Measurements from ENCODE around the gene IFRD2.
"Not testable (repeated sequence)": the region's sequence is repeated elsewhere in the genome, so short reads cannot be mapped to it uniquely, and the experiment has no call there.

The IFRD2 gene

DNA sequence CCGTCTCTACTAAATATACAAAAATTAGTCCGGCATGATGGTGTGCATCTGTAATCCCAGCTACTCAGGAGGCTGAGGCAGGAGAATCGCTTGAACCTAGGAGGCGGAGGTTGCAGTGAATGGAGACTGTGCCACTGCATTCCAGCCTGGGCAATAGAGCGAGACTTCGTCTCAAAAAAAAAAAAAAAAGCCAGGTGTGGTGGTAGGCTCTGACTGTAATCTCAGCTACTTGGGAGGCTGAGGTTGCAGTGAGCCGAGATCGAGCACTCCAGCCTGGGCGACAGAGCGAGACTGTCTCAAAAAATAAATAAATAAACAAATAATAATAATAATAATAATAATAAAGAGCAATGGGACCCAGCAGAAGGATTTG lies 19.7 kb downstream of the IFRD2 start:
- peaks cover 30% of the 10 kb centered on the region for H3K4me1 Mint-ChIP-seq
- not testable (repeated sequence) for DNase-seq; ATAC-seq; H3K36me3 Mint-ChIP-seq (ENCODE audit: low read depth); H3K27ac Mint-ChIP-seq; H3K4me3 Mint-ChIP-seq; H3K9me3 Mint-ChIP-seq
- peaks cover 45% of the 10 kb centered on the region for H3K27me3 Mint-ChIP-seq

- no peak overlapping the region for H3K27ac Mint-ChIP-seq
- no peak for DNase-seq
Observed at GRCh38 chr3:50271314-50271936, 20.8 kb downstream of the IFRD2 start.

DNA sequence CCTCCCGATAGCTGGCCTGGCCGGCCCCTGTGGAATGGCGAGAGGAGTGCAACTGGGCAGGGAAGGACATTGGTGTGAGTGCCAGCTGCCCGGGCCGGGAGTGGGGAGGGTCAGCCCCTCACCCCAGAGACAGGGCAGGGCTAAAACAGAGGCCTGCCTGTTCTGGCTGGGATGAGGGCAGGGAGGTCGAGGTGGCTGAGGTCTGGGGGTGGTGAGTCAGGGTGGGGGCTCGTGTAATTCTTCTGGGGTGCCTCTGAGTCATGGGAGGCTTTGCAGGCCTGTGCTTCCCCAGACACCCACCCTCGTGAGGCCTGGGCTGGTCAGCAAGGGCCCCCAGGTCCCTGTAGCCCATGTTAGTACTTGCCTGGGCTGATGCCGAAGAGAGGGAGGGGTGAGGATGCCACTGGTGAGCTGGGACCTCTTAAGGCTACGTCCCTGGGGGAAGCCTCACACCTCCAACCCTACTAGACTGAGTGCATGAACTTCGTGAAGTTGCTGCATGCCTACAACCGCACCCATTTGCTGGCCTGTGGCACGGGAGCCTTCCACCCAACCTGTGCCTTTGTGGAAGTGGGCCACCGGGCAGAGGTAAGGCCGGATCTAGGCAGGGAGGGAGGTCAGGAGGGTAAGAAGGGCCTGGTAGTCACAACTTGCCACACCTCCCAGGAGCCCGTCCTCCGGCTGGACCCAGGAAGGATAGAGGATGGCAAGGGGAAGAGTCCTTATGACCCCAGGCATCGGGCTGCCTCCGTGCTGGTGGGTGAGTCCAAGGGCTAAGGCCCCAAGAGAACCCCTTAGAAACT lies 21.6 kb downstream of the IFRD2 start:
- Mint-ChIP-seq H3K4me3 (no peak overlapping the region), H3K27me3 (peaks cover 44% of the 10 kb centered on the region), H3K9me3 (no peaks in the 10 kb centered on the region), H3K4me1 (peaks cover 25% of the 10 kb centered on the region), H3K27ac (no peak overlapping the region), H3K36me3 (ENCODE audit: low read depth) (no peaks in the 10 kb centered on the region)
- ATAC-seq (no peak), DNase-seq (no peak)

More at GRCh38 chr3:50271314-50271936, 20.8 kb downstream of the IFRD2 start:
- ATAC-seq: no peak
- Mint-ChIP-seq H3K36me3 (ENCODE audit: low read depth) (no peaks in the 10 kb centered on the region), H3K9me3 (no peaks in the 10 kb centered on the region), H3K4me3 (no peak overlapping the region), H3K4me1 (peaks cover 30% of the 10 kb centered on the region), H3K27me3 (peaks cover 47% of the 10 kb centered on the region)

- Mint-ChIP-seq H3K4me1 (peaks cover 19% of the 10 kb centered on the region), H3K36me3 (ENCODE audit: low read depth) (no peaks in the 10 kb centered on the region), H3K27ac (no peak overlapping the region), H3K4me3 (no peak overlapping the region), H3K27me3 (peaks cover 38% of the 10 kb centered on the region), H3K9me3 (no peaks in the 10 kb centered on the region)
- ATAC-seq (no peak), DNase-seq (no peak)
Observed at GRCh38 chr3:50269977-50270413, 22.2 kb downstream of the IFRD2 start.

GRCh38 chr3:50269460-50269859 lies 22.8 kb downstream of the IFRD2 start:
- ATAC-seq (no peak), DNase-seq (no peak)
- Mint-ChIP-seq H3K4me1 (peaks cover 15% of the 10 kb centered on the region), H3K27ac (no peak overlapping the region), H3K9me3 (no peaks in the 10 kb centered on the region), H3K36me3 (ENCODE audit: low read depth) (no peaks in the 10 kb centered on the region), H3K4me3 (no peak overlapping the region), H3K27me3 (peaks cover 35% of the 10 kb centered on the region)

DNA sequence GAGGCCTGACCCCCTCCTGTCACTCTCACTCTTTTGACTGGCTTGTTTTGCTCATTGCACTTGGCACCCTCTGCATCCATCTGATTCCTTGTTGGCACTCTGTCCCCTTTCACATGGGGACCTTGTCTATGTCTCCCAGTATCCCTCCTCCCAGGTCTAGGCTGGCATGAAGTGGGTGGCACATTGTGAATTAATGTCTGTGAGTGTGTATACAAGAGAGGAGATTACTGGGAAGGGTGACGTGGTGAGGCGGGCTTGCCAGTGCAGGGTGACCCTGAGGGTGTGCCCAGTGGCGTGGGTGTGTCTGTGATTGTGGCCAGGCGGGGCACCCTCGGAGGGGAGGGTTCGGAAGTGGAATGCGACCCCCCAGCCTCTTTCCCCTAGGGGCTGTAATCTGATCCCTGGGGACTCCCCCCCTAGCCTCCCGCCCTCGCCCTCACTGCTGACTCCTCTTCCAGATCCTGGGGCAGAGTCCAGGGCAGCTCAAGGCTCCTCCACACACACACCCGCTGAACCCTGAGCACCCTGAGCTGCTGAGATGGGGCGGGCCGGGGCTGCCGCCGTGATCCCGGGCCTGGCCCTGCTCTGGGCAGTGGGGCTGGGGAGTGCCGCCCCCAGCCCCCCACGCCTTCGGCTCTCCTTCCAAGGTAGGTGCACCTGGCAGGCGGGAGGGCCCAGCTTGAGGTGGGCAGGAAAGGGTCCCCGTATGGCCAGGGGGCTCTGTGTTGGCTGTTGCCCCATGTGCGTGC lies 23.4 kb downstream of the IFRD2 start, which contains the start of gene SEMA3B:
TSS of gene SEMA3B (plus strand) at position 445 of the 749 bp plus-strand sequence. CDS start at position 539, 94 bp downstream.
- Mint-ChIP-seq H3K4me3 (no peak within 1 kb of the TSS), H3K27me3 (peaks cover 29% of the 10 kb centered on the region)
- no peak for DNase-seq

GRCh38 chr3:50268276-50268675 lies 24.0 kb downstream of the IFRD2 start:
- no peak for ATAC-seq
- Mint-ChIP-seq H3K27ac (no peak overlapping the region), H3K36me3 (ENCODE audit: low read depth) (no peaks in the 10 kb centered on the region), H3K9me3 (no peaks in the 10 kb centered on the region), H3K4me3 (no peak overlapping the region), H3K4me1 (peaks cover 10% of the 10 kb centered on the region), H3K27me3 (peaks cover 28% of the 10 kb centered on the region)
- no peak for DNase-seq

More for the DNA sequence above, 23.4 kb downstream of the IFRD2 start, which contains the start of gene SEMA3B:
- Mint-ChIP-seq H3K27ac (no peak within 1 kb of the TSS), H3K36me3 (ENCODE audit: low read depth) (no peaks in the 10 kb centered on the region), H3K4me1 (peaks cover 10% of the 10 kb centered on the region), H3K9me3 (no peaks in the 10 kb centered on the region)
- ATAC-seq: no peak

GRCh38 chr3:50267280-50267913 lies 24.8 kb downstream of the IFRD2 start:
- Mint-ChIP-seq H3K9me3 (no peaks in the 10 kb centered on the region), H3K27me3 (peaks cover 24% of the 10 kb centered on the region), H3K36me3 (ENCODE audit: low read depth) (no peaks in the 10 kb centered on the region), H3K27ac (no peak overlapping the region), H3K4me1 (peaks cover 4% of the 10 kb centered on the region), H3K4me3 (no peak overlapping the region)
- ATAC-seq (no peak), DNase-seq (no peak)

DNA sequence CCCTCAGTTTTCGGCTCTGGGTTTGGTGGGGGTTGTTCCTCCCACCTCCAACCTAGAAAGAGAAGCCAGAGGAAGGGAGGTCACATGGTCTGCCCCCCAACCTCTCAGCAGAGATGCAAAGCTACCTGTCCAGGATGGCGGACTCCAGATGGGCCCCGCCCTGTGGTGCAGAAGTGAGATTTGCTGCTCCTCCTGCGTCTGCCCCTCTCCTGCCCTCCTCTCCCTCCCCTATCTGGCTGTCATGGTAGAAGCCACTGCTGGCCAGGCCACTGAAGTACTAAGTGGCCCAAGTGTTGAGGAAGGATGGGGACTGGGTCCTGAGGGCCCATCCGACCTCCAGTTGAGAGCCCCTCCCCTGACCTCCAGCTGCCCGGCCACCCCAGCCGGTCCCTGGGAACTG lies 25.4 kb downstream of the IFRD2 start:
- peaks cover 24% of the 10 kb centered on the region for H3K27me3 Mint-ChIP-seq
- H3K36me3 Mint-ChIP-seq (ENCODE audit: low read depth): no peaks in the 10 kb centered on the region
- ATAC-seq (no peak), DNase-seq (no peak)
- H3K4me1 Mint-ChIP-seq: peaks cover under 1% of the 10 kb centered on the region
- no peak overlapping the region for H3K4me3 Mint-ChIP-seq
- H3K9me3 Mint-ChIP-seq: no peaks in the 10 kb centered on the region
- no peak overlapping the region for H3K27ac Mint-ChIP-seq

GRCh38 chr3:50266017-50266416 lies 26.2 kb downstream of the IFRD2 start:
- H3K27me3 Mint-ChIP-seq: peaks cover 24% of the 10 kb centered on the region
- H3K4me1 Mint-ChIP-seq: no peaks in the 10 kb centered on the region
- DNase-seq (no peak), ATAC-seq (no peak)
- H3K4me3 Mint-ChIP-seq: no peak overlapping the region
- no peak overlapping the region for H3K27ac Mint-ChIP-seq
- H3K9me3 Mint-ChIP-seq: no peaks in the 10 kb centered on the region
- H3K36me3 Mint-ChIP-seq (ENCODE audit: low read depth): no peaks in the 10 kb centered on the region

GRCh38 chr3:50265571-50265970 lies 26.7 kb downstream of the IFRD2 start:
- no peak for DNase-seq
- no peaks in the 10 kb centered on the region for H3K4me1 Mint-ChIP-seq
- H3K27ac Mint-ChIP-seq: no peak overlapping the region
- H3K9me3 Mint-ChIP-seq: no peaks in the 10 kb centered on the region
- peaks cover 24% of the 10 kb centered on the region for H3K27me3 Mint-ChIP-seq
- no peak for ATAC-seq
- no peak overlapping the region for H3K4me3 Mint-ChIP-seq
- no peaks in the 10 kb centered on the region for H3K36me3 Mint-ChIP-seq (ENCODE audit: low read depth)

GRCh38 chr3:50264964-50265485 lies 27.2 kb downstream of the IFRD2 start:
- Mint-ChIP-seq H3K27me3 (peaks cover 24% of the 10 kb centered on the region), H3K4me3 (no peak overlapping the region), H3K27ac (no peak overlapping the region), H3K36me3 (ENCODE audit: low read depth) (no peaks in the 10 kb centered on the region), H3K9me3 (no peaks in the 10 kb centered on the region), H3K4me1 (no peaks in the 10 kb centered on the region)
- ATAC-seq: no peak
- DNase-seq: no peak

- H3K4me1 Mint-ChIP-seq: peaks cover 4% of the 10 kb centered on the region
- no peak for DNase-seq
- no peaks in the 10 kb centered on the region for H3K9me3 Mint-ChIP-seq
Observed at GRCh38 chr3:50264383-50264963, 27.8 kb downstream of the IFRD2 start.

More at GRCh38 chr3:50264383-50264963, 27.8 kb downstream of the IFRD2 start:
- ATAC-seq: no peak
- Mint-ChIP-seq H3K4me3 (no peak overlapping the region), H3K27ac (no peak overlapping the region), H3K36me3 (ENCODE audit: low read depth) (no peaks in the 10 kb centered on the region), H3K27me3 (peaks cover 24% of the 10 kb centered on the region)
